ENCODE data around the gene DCLRE1B. TPM values are rescaled to one million over a fixed set of nuclear protein-coding genes. Genes with fewer than 3 reads are reported as not detected.

DCLRE1B gene
- polyA plus RNA-seq, 1 donor (not counting 4 experiments of a cell fraction or from before 2014, with no cell fraction given) = 5.4 TPM

GRCh38 chr1:113893267-113893666 is 11.9 kb upstream of the DCLRE1B start:
- no peaks in the 10 kb centered on the region for H3K79me2 ChIP-seq (ENCODE audit: control insufficient read depth, insufficient read depth, low read length)
- FAIRE-seq = no peak
- H3K36me3 ChIP-seq (ENCODE audit: control insufficient read depth in 2 of 2, extremely low read depth in 1 of 2, insufficient read depth in 2 of 2, low read length in 2 of 2) = peaks cover 6 to 9% of the 10 kb centered on the region in 2 experiments
- H3K9me3 ChIP-seq (ENCODE audit: control insufficient read depth, low read depth, low read length) = no peaks in the 10 kb centered on the region
- H4K20me1 ChIP-seq (ENCODE audit: control insufficient read depth, extremely low read depth, insufficient read depth, low read length) = no peaks in the 10 kb centered on the region
- no peaks in the 10 kb centered on the region for H3K9me1 ChIP-seq (ENCODE audit: control insufficient read depth, extremely low read depth, insufficient read depth, low read length)
- H3K4me1 ChIP-seq (ENCODE audit: control insufficient read depth, extremely low read depth, insufficient read depth, low read length) = peaks cover 3% of the 10 kb centered on the region
- no peak overlapping the region for H3K27ac ChIP-seq (ENCODE audit: control insufficient read depth, insufficient read depth, low read length)
- no peak for DNase-seq (ENCODE audit: low read depth, low spot score)
- TF ChIP-seq CTCF (optimal IDR thresholded peaks at IDR 0.05 in 1 of 3, IDR thresholded peaks at IDR 0.05 in 1 of 3, conservative IDR thresholded peaks at IDR 0.05 in 1 of 3; ENCODE audit: extremely low read depth in 1 of 3, insufficient read depth in 2 of 3, low read length in 3 of 3) (no peak), EZH2 (IDR thresholded peaks at IDR 0.05; ENCODE audit: low read length) (no peak)
- no peak overlapping the region for H3K4me2 ChIP-seq (ENCODE audit: control insufficient read depth, extremely low read depth, insufficient read depth, low read depth, low read length)
- no peak overlapping the region for H3K4me3 ChIP-seq (ENCODE audit: control insufficient read depth in 2 of 3, extremely low read depth in 1 of 3, insufficient read depth in 2 of 3, low read depth in 1 of 3, low read length in 3 of 3)
- H2AFZ ChIP-seq (ENCODE audit: control insufficient read depth, low read length) = no peak overlapping the region
- H3K9ac ChIP-seq (ENCODE audit: control insufficient read depth, extremely low read depth, insufficient read depth, low read length) = no peak overlapping the region
- H3K27me3 ChIP-seq (ENCODE audit: control insufficient read depth, extremely low read depth, insufficient read depth, low read length) = no peaks in the 10 kb centered on the region
- dilution Hi-C loops (cut with MboI; ENCODE audit: extremely low pct_ligation_motif_present, low sequenced_read_pairs) = no loop called here

GRCh38 chr1:113895098-113895497 is 10.0 kb upstream of the DCLRE1B start:
- no peak overlapping the region for H2AFZ ChIP-seq (ENCODE audit: control insufficient read depth, low read length)
- no peaks in the 10 kb centered on the region for H3K79me2 ChIP-seq (ENCODE audit: control insufficient read depth, insufficient read depth, low read length)
- FAIRE-seq = no peak
- no peak overlapping the region for H3K27ac ChIP-seq (ENCODE audit: control insufficient read depth, insufficient read depth, low read length)
- no peak overlapping the region for H3K9ac ChIP-seq (ENCODE audit: control insufficient read depth, extremely low read depth, insufficient read depth, low read length)
- no peak overlapping the region for H3K4me3 ChIP-seq (ENCODE audit: control insufficient read depth in 2 of 3, extremely low read depth in 1 of 3, insufficient read depth in 2 of 3, low read depth in 1 of 3, low read length in 3 of 3)
- H3K9me3 ChIP-seq (ENCODE audit: control insufficient read depth, low read depth, low read length) = no peaks in the 10 kb centered on the region
- H3K9me1 ChIP-seq (ENCODE audit: control insufficient read depth, extremely low read depth, insufficient read depth, low read length) = no peaks in the 10 kb centered on the region
- H3K27me3 ChIP-seq (ENCODE audit: control insufficient read depth, extremely low read depth, insufficient read depth, low read length) = no peaks in the 10 kb centered on the region
- DNase-seq (ENCODE audit: low read depth, low spot score) = no peak
- H3K4me1 ChIP-seq (ENCODE audit: control insufficient read depth, extremely low read depth, insufficient read depth, low read length) = no peaks in the 10 kb centered on the region
- H3K36me3 ChIP-seq (ENCODE audit: control insufficient read depth in 2 of 2, extremely low read depth in 1 of 2, insufficient read depth in 2 of 2, low read length in 2 of 2) = peaks cover 7 to 12% of the 10 kb centered on the region in 2 experiments
- dilution Hi-C loops (cut with MboI; ENCODE audit: extremely low pct_ligation_motif_present, low sequenced_read_pairs) = no loop called here
- no peaks in the 10 kb centered on the region for H4K20me1 ChIP-seq (ENCODE audit: control insufficient read depth, extremely low read depth, insufficient read depth, low read length)
- H3K4me2 ChIP-seq (ENCODE audit: control insufficient read depth, extremely low read depth, insufficient read depth, low read depth, low read length) = no peak overlapping the region
- TF ChIP-seq EZH2 (IDR thresholded peaks at IDR 0.05; ENCODE audit: low read length) = no peak

GRCh38 chr1:113895961-113896360 is 9.2 kb upstream of the DCLRE1B start:
- Histone ChIP-seq H3K4me3 (ENCODE audit: control insufficient read depth in 2 of 3, extremely low read depth in 1 of 3, insufficient read depth in 2 of 3, low read depth in 1 of 3, low read length in 3 of 3) (no peak overlapping the region), H3K27me3 (ENCODE audit: control insufficient read depth, extremely low read depth, insufficient read depth, low read length) (no peaks in the 10 kb centered on the region), H3K4me2 (ENCODE audit: control insufficient read depth, extremely low read depth, insufficient read depth, low read depth, low read length) (no peak overlapping the region), H3K27ac (ENCODE audit: control insufficient read depth, insufficient read depth, low read length) (no peak overlapping the region), H3K79me2 (ENCODE audit: control insufficient read depth, insufficient read depth, low read length) (no peaks in the 10 kb centered on the region), H3K9me1 (ENCODE audit: control insufficient read depth, extremely low read depth, insufficient read depth, low read length) (no peaks in the 10 kb centered on the region), H3K9me3 (ENCODE audit: control insufficient read depth, low read depth, low read length) (no peaks in the 10 kb centered on the region), H3K4me1 (ENCODE audit: control insufficient read depth, extremely low read depth, insufficient read depth, low read length) (no peaks in the 10 kb centered on the region), H3K9ac (ENCODE audit: control insufficient read depth, extremely low read depth, insufficient read depth, low read length) (no peak overlapping the region), H3K36me3 (ENCODE audit: control insufficient read depth in 2 of 2, extremely low read depth in 1 of 2, insufficient read depth in 2 of 2, low read length in 2 of 2) (peaks cover 12% of the 10 kb centered on the region in 2 experiments), H2AFZ (ENCODE audit: control insufficient read depth, low read length) (no peak overlapping the region), H4K20me1 (ENCODE audit: control insufficient read depth, extremely low read depth, insufficient read depth, low read length) (no peaks in the 10 kb centered on the region)
- dilution Hi-C loops (cut with MboI; ENCODE audit: extremely low pct_ligation_motif_present, low sequenced_read_pairs) = no loop called here
- TF ChIP-seq EZH2 (IDR thresholded peaks at IDR 0.05; ENCODE audit: low read length) (no peak), CTCF (optimal IDR thresholded peaks at IDR 0.05 in 1 of 3, IDR thresholded peaks at IDR 0.05 in 1 of 3, conservative IDR thresholded peaks at IDR 0.05 in 1 of 3; ENCODE audit: extremely low read depth in 1 of 3, insufficient read depth in 2 of 3, low read length in 3 of 3) (no peak)
- DNase-seq (ENCODE audit: low read depth, low spot score) (no peak), FAIRE-seq (no peak)
